ENCODE measurements around the gene RHO. TPM values are rescaled to one million over a fixed set of nuclear protein-coding genes. Genes with fewer than 3 reads are reported as not detected.

RHO gene
- total RNA-seq, 1 donor, result not detected

- no peak overlapping the region for H2AFZ ChIP-seq (ENCODE audit: low read length)
- DNase-seq (ENCODE audit: insufficient read length, low spot score, missing footprints), result no peak
- no peak overlapping the region for H3K27ac ChIP-seq (ENCODE audit: low read depth, low read length)
- H3K4me2 ChIP-seq (ENCODE audit: insufficient read depth, low read length), result no peak overlapping the region
- H3K79me2 ChIP-seq (ENCODE audit: insufficient read depth, low read length), result no peaks in the 10 kb centered on the region
- H4K20me1 ChIP-seq (ENCODE audit: insufficient read depth, low read length), result no peaks in the 10 kb centered on the region
- TF ChIP-seq CTCF (IDR thresholded peaks at IDR 0.05; ENCODE audit: extremely low read depth, low read depth, low read length), result no peak
- H3K9me3 ChIP-seq (ENCODE audit: low read depth, low read length), result no peaks in the 10 kb centered on the region
- H3K27me3 ChIP-seq (ENCODE audit: insufficient read depth, low read length), result no peaks in the 10 kb centered on the region
- H3K36me3 ChIP-seq (ENCODE audit: insufficient read depth, low read length), result no peaks in the 10 kb centered on the region
- H3K4me3 ChIP-seq (ENCODE audit: insufficient read depth, low read length), result no peak overlapping the region
- H3K4me1 ChIP-seq (ENCODE audit: insufficient read depth, low read length), result no peaks in the 10 kb centered on the region
These were observed 7.9 kb downstream of the RHO start for GRCh38 chr3:129536374-129536667.

- no peaks in the 10 kb centered on the region for H3K79me2 ChIP-seq (ENCODE audit: insufficient read depth, low read length)
- TF ChIP-seq CTCF (IDR thresholded peaks at IDR 0.05; ENCODE audit: extremely low read depth, low read depth, low read length), result no peak
These were observed 8.4 kb downstream of the RHO start for GRCh38 chr3:129536804-129537203.

GRCh38 chr3:129539206-129539605 is 10.8 kb downstream of the RHO start:
- Histone ChIP-seq H4K20me1 (ENCODE audit: insufficient read depth, low read length) (no peaks in the 10 kb centered on the region), H3K4me1 (ENCODE audit: insufficient read depth, low read length) (no peaks in the 10 kb centered on the region), H3K4me2 (ENCODE audit: insufficient read depth, low read length) (no peak overlapping the region), H3K9me3 (ENCODE audit: low read depth, low read length) (no peaks in the 10 kb centered on the region), H3K36me3 (ENCODE audit: insufficient read depth, low read length) (no peaks in the 10 kb centered on the region), H3K4me3 (ENCODE audit: insufficient read depth, low read length) (no peak overlapping the region), H2AFZ (ENCODE audit: low read length) (peak overlapping the region; percentile 39), H3K27me3 (ENCODE audit: insufficient read depth, low read length) (no peaks in the 10 kb centered on the region), H3K79me2 (ENCODE audit: insufficient read depth, low read length) (no peaks in the 10 kb centered on the region), H3K27ac (ENCODE audit: low read depth, low read length) (no peak overlapping the region)
- DNase-seq (ENCODE audit: insufficient read length, low spot score, missing footprints), result no peak
- TF ChIP-seq CTCF (IDR thresholded peaks at IDR 0.05; ENCODE audit: extremely low read depth, low read depth, low read length), result no peak

More at GRCh38 chr3:129536804-129537203, 8.4 kb downstream of the RHO start:
- no peaks in the 10 kb centered on the region for H3K27me3 ChIP-seq (ENCODE audit: insufficient read depth, low read length)
- H3K27ac ChIP-seq (ENCODE audit: low read depth, low read length), result no peak overlapping the region
- H3K36me3 ChIP-seq (ENCODE audit: insufficient read depth, low read length), result no peaks in the 10 kb centered on the region
- no peak overlapping the region for H3K4me2 ChIP-seq (ENCODE audit: insufficient read depth, low read length)
- DNase-seq (ENCODE audit: insufficient read length, low spot score, missing footprints), result no peak
- H4K20me1 ChIP-seq (ENCODE audit: insufficient read depth, low read length), result no peaks in the 10 kb centered on the region
- no peaks in the 10 kb centered on the region for H3K9me3 ChIP-seq (ENCODE audit: low read depth, low read length)
- no peak overlapping the region for H3K4me3 ChIP-seq (ENCODE audit: insufficient read depth, low read length)
- no peaks in the 10 kb centered on the region for H3K4me1 ChIP-seq (ENCODE audit: insufficient read depth, low read length)
- H2AFZ ChIP-seq (ENCODE audit: low read length), result no peak overlapping the region

GRCh38 chr3:129540776-129541516 is 12.5 kb downstream of the RHO start:
- Histone ChIP-seq H3K79me2 (ENCODE audit: insufficient read depth, low read length) (no peaks in the 10 kb centered on the region), H3K9me3 (ENCODE audit: low read depth, low read length) (no peaks in the 10 kb centered on the region), H3K4me3 (ENCODE audit: insufficient read depth, low read length) (no peak overlapping the region), H2AFZ (ENCODE audit: low read length) (no peak overlapping the region), H3K4me1 (ENCODE audit: insufficient read depth, low read length) (no peaks in the 10 kb centered on the region), H3K36me3 (ENCODE audit: insufficient read depth, low read length) (no peaks in the 10 kb centered on the region), H3K4me2 (ENCODE audit: insufficient read depth, low read length) (no peak overlapping the region), H3K27me3 (ENCODE audit: insufficient read depth, low read length) (no peaks in the 10 kb centered on the region), H4K20me1 (ENCODE audit: insufficient read depth, low read length) (no peaks in the 10 kb centered on the region), H3K27ac (ENCODE audit: low read depth, low read length) (no peak overlapping the region)
- no peak for TF ChIP-seq CTCF (IDR thresholded peaks at IDR 0.05; ENCODE audit: extremely low read depth, low read depth, low read length)
- no peak for DNase-seq (ENCODE audit: insufficient read length, low spot score, missing footprints)
